DND-41 (cell line): ENCODE measurements around the gene PSMD8.

ENCODE experiments used
- ATAC-seq: fragments of 200-7000 bp; cut with Tn5 transposase; 3 replicates; pipeline ENCODE4 v1.9.1; 2021; ENCODE audit warnings: low read depth; ENCODE audit not compliant: insufficient read depth
- DNase-seq: peaks from one replicate; pipeline ENCODE4 v3.0.0-alpha.2; 2020
- H2AFZ ChIP-seq: 2 replicates; pipeline ENCODE4 v1.6.0; 2012; ENCODE audit warnings: low read depth, low read length
- H3K27ac ChIP-seq: 2 replicates; pipeline ENCODE4 v1.5.1; 2012; ENCODE audit warnings: low read length, inconsistent platforms
- H3K27me3 ChIP-seq: fragments of 200-600 bp; sonication (generic); 2 replicates; pipeline ENCODE4 v1.6.0; 2012; ENCODE audit warnings: low read length, mild to moderate bottlenecking, inconsistent platforms; ENCODE audit not compliant: insufficient read depth, poor library complexity
- H3K36me3 ChIP-seq: 2 replicates; pipeline ENCODE4 v1.5.1; 2012; ENCODE audit warnings: low read length, inconsistent platforms; ENCODE audit not compliant: insufficient read depth
- H3K4me1 ChIP-seq: 2 replicates; pipeline ENCODE4 v1.5.1; 2012; ENCODE audit warnings: mild to moderate bottlenecking, low read length; ENCODE audit not compliant: insufficient read depth
- H3K4me2 ChIP-seq: 2 replicates; pipeline ENCODE4 v1.6.0; 2012; ENCODE audit warnings: mild to moderate bottlenecking, moderate library complexity, low read length, inconsistent platforms; ENCODE audit not compliant: insufficient read depth
- H3K4me3 ChIP-seq, 2 experiments: fragments of 200-600 bp in 1 of 2; shearing (Covaris generic) in 1 of 2; 2 replicates each; pipeline ENCODE4 v1.5.1; 2012 to 2016; ENCODE audit warnings: inconsistent platforms in 2 of 2, low read length in 2 of 2, mild to moderate bottlenecking in 2 of 2, low read depth in 1 of 2, moderate library complexity in 1 of 2
- H3K79me2 ChIP-seq: 2 replicates; pipeline ENCODE4 v1.6.0; 2012; ENCODE audit warnings: low read length, inconsistent platforms; ENCODE audit not compliant: insufficient read depth
- H3K9ac ChIP-seq: 2 replicates; pipeline ENCODE4 v1.6.0; 2012; ENCODE audit warnings: low read depth, mild to moderate bottlenecking, inconsistent platforms, low read length, moderate library complexity
- H3K9me3 ChIP-seq: 2 replicates; pipeline ENCODE4 v1.5.1; 2012; ENCODE audit warnings: low read length, moderate library complexity, mild to moderate bottlenecking, inconsistent platforms; ENCODE audit not compliant: insufficient read depth, severe bottlenecking
- H4K20me1 ChIP-seq: 2 replicates; pipeline ENCODE4 v1.6.0; 2012; ENCODE audit warnings: low read length; ENCODE audit not compliant: insufficient read depth
- EZH2 ChIP-seq: IDR thresholded peaks from 3 replicates; pipeline ENCODE4 v1.6.1; 2012; ENCODE audit warnings: borderline replicate concordance, low read depth, mild to moderate bottlenecking, moderate library complexity, low read length, inconsistent platforms; ENCODE audit not compliant: severe bottlenecking
- TF ChIP-seq, protein P1 (sequence below): IDR thresholded peaks from 2 replicates; pipeline ENCODE4 v1.5.1; 2012; ENCODE audit warnings: borderline replicate concordance, low read length, moderate library complexity, mild to moderate bottlenecking; ENCODE audit not compliant: poor library complexity, severe bottlenecking; ENCODE audit errors: extremely low read depth

The PSMD8 gene

DNA sequence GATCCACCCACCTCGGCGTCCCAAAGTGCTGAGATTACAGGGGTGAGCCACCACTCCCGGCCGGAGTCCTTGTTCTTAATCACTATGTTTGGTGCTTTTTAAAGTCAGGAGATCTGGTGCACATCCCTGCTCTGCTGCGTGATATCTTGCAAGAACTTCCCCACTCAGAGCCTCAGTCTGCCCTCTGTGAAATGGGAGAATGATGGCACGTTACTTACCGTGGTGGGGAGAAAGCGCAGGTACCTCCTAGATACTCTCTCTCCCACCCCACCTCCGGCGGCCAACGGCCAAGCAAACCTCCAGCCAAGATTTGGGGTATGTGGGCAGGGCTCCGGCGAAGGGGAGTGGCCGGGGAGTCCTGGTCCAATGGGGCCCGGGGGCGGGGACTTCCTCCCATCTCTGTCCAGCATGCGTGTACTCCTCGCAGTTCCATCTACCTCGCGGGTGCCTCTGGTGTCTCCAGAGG lies 58.9 kb downstream of the PSMD8 start, which contains the start of gene RYR1:
Gene RYR1, plus strand, starts transcription at position 424 of the 466 bp plus-strand sequence. CDS start 139 bp downstream, outside the sequence.
- no peak for ATAC-seq
- DNase-seq, result no peak
- Histone ChIP-seq H3K9me3 (no peaks in the 10 kb centered on the region), H3K4me2 (no peak within 1 kb of the TSS), H2AFZ (no peak within 1 kb of the TSS), H3K36me3 (no peaks in the 10 kb centered on the region), H3K9ac (no peak within 1 kb of the TSS), H3K79me2 (no peaks in the 10 kb centered on the region), H3K4me3 (no peak within 1 kb of the TSS), H3K4me1 (no peaks in the 10 kb centered on the region), H4K20me1 (no peaks in the 10 kb centered on the region), H3K27me3 (no peaks in the 10 kb centered on the region), H3K27ac (no peak within 1 kb of the TSS)
- TF ChIP-seq, protein P1, sequence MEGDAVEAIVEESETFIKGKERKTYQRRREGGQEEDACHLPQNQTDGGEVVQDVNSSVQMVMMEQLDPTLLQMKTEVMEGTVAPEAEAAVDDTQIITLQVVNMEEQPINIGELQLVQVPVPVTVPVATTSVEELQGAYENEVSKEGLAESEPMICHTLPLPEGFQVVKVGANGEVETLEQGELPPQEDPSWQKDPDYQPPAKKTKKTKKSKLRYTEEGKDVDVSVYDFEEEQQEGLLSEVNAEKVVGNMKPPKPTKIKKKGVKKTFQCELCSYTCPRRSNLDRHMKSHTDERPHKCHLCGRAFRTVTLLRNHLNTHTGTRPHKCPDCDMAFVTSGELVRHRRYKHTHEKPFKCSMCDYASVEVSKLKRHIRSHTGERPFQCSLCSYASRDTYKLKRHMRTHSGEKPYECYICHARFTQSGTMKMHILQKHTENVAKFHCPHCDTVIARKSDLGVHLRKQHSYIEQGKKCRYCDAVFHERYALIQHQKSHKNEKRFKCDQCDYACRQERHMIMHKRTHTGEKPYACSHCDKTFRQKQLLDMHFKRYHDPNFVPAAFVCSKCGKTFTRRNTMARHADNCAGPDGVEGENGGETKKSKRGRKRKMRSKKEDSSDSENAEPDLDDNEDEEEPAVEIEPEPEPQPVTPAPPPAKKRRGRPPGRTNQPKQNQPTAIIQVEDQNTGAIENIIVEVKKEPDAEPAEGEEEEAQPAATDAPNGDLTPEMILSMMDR, result no peak
- TF ChIP-seq EZH2, result no peak
